HG03565 (cell line): ENCODE data around the gene PDE9A.

ENCODE experiments used
- ATAC-seq: cut with Tn5 transposase; IDR thresholded peaks from one replicate; pipeline ENCODE4 v1.9.1; 2021; ENCODE audit warnings: mild to moderate bottlenecking, moderate library complexity; ENCODE audit not compliant: unreplicated experiment

Gene PDE9A

GRCh38 chr21:42670058-42670880, 16.8 kb downstream of the PDE9A start:
- ATAC-seq = no peak

DNA sequence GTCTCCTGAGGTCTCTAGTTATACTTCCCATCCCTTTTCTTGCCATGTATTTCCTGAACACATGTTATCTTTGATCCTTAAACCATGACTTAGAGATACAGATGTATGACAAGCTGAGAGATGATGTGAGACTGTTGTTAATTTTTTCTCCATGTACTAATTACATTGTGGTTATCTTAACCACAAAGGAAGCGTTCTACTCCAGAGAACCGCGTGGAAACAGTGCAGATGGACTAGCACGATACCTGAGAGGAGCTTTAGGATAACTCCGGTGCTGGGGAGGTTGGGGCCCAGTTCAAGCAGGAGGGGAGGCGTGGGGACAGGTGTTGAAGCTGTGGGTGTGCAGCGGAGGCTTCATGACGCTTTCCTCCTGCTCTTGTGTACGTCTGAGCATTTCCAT, 17.5 kb downstream of the PDE9A start:
- ATAC-seq = no peak

DNA sequence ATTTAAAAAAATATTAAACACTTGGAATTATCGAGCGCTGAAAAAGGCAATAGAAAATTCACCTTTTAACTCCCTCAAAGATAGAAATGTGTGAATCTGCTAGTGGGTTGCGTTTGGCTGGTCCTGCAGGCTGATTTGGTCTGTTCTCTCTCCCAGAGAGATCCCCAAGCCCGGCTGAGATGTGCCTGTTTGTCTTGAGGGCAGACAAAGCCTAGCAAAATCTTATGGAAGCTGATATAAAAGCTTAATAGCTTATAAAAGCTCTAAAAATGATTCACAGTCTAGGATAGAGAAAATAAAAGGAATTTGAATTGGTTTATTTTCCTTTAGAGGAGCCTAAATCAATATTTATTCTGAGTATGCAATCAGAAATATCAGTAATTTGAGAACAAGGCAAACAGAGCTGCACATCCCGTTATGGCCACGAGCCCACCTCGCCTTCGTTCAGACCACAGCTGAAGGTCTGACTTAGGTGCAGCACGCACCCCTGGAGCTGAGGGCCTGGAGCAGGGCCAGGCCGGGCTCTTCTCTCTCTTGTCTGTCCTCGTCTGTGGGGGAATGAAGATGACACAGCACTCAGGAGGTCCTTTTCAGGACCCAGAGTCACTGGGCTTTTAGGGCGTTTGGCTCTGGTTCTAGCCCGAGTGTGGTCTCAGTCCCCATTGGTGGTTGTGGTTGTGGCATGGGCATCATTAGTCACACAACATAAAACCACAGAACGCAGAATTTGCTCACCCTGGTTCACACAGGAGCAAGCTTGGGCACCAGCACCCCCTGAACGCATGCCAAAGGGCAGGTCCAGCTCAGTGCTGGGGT, 18.6 kb downstream of the PDE9A start:
- ATAC-seq = no peak

GRCh38 chr21:42672699-42673458, 19.5 kb downstream of the PDE9A start:
- ATAC-seq = no peak

DNA sequence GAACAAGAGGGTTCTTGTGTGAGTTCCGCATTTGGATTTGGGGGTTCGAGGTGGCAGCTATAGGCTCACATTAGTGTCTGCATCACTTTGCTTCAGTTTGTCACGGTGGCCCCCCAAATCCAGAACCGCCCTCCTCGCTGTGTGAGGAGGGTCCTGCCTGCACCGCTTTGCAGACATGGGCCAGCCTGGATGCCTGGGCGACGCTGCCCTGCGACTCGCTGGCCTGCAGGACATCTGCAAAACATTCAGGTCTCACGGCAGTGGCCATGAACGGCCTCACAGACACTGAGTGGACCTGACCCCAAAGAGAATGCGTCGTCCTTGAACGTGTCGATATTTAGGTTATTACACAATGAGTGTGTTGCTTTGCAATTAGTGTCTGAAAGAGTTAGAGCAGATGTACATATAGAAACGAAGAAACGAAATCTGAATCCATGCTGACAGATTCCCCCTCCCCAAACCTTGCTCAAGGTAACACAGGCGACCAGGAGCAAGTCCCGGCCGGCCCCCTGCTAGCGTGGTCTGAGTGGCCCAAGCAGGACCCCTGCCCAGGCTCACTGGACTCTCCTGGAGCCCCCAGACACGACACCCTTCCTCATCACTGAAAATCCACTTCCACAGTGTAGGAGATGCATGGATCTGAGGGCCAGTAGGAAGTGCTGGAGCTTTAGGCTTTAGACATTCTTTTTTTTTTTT, 20.4 kb downstream of the PDE9A start:
- no peak for ATAC-seq

DNA sequence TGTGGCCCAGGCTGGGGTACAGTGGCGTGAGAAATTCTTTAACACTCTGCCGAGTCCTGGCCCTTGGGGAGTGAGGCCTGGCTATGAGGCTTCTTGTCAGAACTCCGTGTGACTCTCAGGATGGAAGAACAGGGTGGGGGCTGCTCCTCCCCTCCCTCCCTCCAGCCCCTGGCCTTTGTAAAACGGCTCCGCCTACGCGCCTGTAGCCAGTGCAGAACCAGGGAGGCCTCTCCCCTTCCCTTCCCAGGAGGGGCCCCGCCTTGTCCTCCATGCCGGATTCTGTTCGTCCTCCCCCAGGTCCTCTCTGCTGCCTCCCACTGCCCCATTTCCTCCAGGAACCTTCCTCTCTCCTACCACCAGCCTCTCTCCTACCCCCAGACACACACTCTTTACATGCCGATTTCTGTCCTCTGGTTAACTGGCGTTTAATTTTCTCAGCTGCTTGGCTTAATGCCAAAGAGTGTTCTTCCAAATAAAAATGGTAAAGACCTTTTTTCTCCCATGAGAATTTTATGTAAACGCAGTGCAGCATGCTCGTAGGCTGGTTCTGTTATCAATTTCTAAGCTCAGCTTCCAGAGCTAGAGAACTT, 21.0 kb downstream of the PDE9A start:
- no peak for ATAC-seq

DNA sequence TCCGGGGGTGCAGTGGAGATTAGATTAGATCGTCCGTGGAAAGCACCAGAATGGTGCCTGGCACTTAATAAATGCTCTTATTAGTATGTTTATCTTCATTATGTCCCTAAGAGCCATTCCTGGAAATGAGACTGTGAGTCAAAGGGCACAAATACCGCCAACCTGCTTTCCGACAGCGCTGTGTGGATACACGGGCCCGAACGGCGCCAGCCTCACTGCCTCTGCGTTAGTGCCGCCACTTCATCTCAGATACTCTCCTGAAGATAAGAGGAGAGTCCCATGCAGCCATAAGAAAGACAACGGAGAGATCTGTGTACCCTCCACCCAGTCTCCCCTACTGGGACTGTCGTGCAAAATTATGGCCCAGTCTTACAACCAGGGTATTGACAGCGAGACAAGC, 22.0 kb downstream of the PDE9A start:
- ATAC-seq = no peak

DNA sequence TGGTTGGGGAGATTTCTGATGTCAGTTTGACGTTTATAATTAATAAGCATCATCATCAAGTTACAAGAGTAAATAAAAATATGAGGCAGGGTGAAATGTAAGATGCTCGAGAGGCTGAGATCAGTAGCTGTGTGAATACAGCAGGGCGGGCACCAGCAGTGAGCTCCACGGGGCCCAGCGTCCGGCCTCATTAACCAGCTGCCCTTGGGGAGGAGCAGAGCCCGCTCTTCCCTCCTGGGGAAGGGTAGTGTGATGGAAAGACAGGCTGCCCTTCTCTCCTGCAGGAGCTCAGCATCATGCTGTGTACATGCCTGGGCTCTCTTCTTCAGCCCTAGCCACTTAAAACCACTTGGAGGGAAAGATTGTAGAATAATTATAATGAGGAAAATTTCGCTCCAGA, 23.4 kb downstream of the PDE9A start:
- ATAC-seq = no peak

- no peak for ATAC-seq
These were observed 24.2 kb downstream of the PDE9A start for GRCh38 chr21:42677339-42678321.

DNA sequence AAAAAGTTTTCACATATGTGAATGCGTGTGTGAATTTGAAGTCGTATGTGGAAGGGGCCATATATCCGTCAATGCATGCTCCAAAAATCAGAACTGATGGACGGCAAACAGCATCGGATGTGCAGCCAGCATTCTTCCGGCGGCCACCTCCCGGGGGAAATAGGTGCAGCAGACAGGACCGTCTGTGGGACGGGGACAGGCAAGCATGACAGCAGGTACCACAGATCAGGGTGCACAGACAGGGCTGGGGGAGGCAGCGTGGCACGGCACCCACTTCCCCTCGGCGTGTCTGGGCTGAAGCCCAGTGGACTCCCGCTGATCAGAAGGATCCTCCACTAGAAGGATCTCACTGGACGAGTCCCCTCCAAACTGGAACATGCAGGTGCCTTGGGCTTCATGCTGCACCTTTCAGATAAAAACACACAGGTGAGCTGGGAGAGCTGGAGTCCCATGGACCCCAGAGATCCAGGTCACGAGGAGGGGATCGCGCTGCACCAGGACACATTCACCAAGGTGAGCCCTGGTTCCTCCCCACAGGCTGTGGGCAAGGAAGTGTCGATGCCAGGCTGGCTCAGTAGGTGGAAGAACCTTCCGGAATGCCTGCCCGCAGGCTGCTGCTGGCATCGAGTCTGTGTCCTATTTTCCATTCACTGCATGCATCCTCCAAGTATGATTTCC, 25.3 kb downstream of the PDE9A start:
- no peak for ATAC-seq

GRCh38 chr21:42679319-42680057, 26.1 kb downstream of the PDE9A start:
- no peak for ATAC-seq

DNA sequence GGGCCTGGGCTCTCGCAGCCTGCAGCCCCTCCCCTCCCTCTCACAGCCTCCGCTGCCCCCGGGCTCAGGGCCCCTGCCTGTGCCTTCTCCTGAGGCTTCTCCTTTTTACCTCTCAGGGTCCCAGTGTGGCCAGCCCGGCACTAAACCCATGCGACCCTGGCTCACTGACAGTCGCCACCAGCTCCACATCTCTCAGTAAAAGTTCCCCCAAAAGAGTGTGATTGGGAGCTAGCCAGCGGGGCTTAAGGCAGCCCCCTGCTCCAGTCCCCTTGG, 26.6 kb downstream of the PDE9A start:
- ATAC-seq = no peak

- no peak for ATAC-seq
These were observed 27.0 kb downstream of the PDE9A start for GRCh38 chr21:42680429-42680828.

DNA sequence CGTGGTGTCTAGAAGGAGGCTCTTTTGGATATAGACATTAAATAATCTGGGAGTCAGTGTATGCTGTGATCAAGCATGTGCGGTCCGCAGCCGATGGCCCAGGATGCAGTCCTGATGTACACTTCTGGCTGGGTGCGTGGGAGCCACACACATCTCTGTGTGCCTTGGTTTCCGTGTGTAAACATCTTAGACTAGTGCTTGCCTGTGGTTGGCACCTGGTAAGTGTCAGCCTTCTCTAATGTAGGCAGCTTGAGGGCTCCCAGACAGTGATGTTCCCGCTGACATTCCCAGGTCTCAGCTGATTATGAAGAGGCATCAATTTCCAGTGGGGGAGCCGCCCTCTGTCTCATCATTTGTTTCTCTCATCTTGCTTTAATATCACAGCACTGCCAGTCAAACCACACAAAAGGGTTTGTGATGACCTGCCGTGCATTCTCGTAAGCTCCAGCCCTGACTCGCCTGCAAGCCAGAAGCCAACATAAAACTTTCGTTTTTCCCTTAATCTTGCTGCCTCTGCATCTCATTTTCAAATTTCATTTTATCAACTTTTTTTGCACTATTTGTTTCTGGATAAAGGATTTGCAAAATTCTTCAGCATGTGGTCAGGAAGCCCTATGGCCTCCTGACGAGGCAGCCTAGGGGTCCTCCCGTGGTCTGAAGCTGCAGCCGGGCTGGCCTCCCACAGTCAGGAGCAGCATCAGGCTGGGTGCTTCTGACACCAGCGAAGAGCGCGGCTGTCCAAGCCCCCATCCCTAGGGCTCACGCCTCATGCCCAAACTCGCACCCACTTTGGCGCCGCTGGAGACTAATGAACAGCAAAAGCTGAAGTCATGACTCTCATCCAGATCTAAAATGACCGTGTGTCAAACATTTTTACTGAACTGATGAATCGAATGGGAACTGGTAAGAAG, 28.1 kb downstream of the PDE9A start:
- no peak for ATAC-seq

GRCh38 chr21:42682661-42683210, 29.3 kb downstream of the PDE9A start:
- no peak for ATAC-seq

DNA sequence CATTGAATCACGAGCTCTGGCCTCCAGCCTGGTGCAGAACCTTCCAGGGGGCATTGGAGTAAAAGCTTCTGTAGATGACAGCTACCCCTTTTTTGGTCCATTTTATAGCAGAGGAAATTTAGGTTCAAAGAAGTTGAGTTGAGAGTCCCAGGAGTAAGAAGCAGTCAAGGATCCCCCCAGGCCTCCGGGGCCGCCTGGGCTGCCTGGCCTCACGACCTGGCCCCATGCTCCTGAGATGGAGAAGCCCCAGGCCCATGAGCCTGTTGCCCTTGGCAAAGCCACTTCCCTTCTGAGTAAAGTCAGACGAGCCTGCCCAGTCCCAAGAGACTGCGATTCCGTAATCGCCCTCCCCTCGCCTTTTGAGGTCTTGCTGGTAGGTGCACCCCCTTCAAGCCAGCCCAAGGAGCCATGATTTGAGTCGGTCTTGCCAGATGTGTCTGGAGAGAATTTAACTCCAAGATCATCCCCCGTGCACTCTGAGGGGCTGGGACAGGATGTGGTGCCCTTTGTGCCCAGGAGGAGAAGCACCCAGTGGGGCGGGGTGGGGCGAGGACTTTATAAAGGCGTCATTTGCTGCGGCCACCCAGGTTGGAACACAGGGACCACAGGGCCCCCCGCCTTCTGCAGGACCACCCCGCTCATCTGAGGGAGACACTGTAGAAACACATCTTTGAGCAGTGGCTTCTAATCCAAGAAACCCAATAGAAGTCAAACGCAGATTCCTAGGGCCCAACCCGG, 30.1 kb downstream of the PDE9A start:
- no peak for ATAC-seq
